Stimulated activated CD4-positive, alpha-beta T cell treated with anti-CD3 and anti-CD28 coated beads, TNF-alpha, amount 100 ng/mL, for 4 hours (primary cell): Measurements from ENCODE around the gene COG4.
"Not testable (repeated sequence)": the region's sequence is repeated elsewhere in the genome, so short reads cannot be mapped to it uniquely, and the experiment has no call there.

Source experiments
- DNase-seq, 3 experiments: peaks; one replicate each; pipeline ENCODE4 v3.0.0-alpha.2; 2020; ENCODE audit warnings: low read depth in 3 of 3

Gene COG4

GRCh38 chr16:70523076-70523742 is at the start of gene COG4:
Gene COG4 (minus strand): TSS chr16:70523554. CDS start chr16:70523543, 11 bp downstream.
- peak; percentile 80 to 87 (median 86) for DNase-seq

- DNase-seq, result no peak
These were observed 49.5 kb upstream of the COG4 start for GRCh38 chr16:70572926-70573270.

- DNase-seq, result no peak
These were observed 48.9 kb upstream of the COG4 start for GRCh38 chr16:70572050-70572925.

GRCh38 chr16:70571623-70572022 is 48.3 kb upstream of the COG4 start:
- DNase-seq, result no peak

- no peak for DNase-seq
These were observed 47.7 kb upstream of the COG4 start for GRCh38 chr16:70570967-70571570.

GRCh38 chr16:70569752-70570151 is 46.4 kb upstream of the COG4 start:
- DNase-seq, result no peak

- DNase-seq, result no peak
These were observed 45.4 kb upstream of the COG4 start for GRCh38 chr16:70568601-70569237.

GRCh38 chr16:70565053-70565452 is 41.7 kb upstream of the COG4 start:
- no peak for DNase-seq

GRCh38 chr16:70563636-70564035 is 40.3 kb upstream of the COG4 start:
- DNase-seq, result no peak

GRCh38 chr16:70561623-70562022 is 38.3 kb upstream of the COG4 start:
- DNase-seq, result no peak

GRCh38 chr16:70556063-70556462 is 32.7 kb upstream of the COG4 start:
- no peak for DNase-seq

GRCh38 chr16:70553645-70554044 is 30.3 kb upstream of the COG4 start:
- no peak for DNase-seq

GRCh38 chr16:70552675-70553074 is 29.3 kb upstream of the COG4 start:
- no peak for DNase-seq

- DNase-seq, result no peak
These were observed 28.4 kb upstream of the COG4 start for GRCh38 chr16:70551788-70552187.

- DNase-seq, result no peak
These were observed 26.7 kb upstream of the COG4 start for GRCh38 chr16:70550082-70550481.

- no peak for DNase-seq
These were observed 25.6 kb upstream of the COG4 start for GRCh38 chr16:70548936-70549335.

- DNase-seq, result no peak
These were observed 21.2 kb upstream of the COG4 start for GRCh38 chr16:70544548-70544947.

- no peak for DNase-seq
These were observed 17.6 kb upstream of the COG4 start for GRCh38 chr16:70540994-70541393.

- DNase-seq, result no peak
These were observed 11.6 kb upstream of the COG4 start for GRCh38 chr16:70534971-70535370.

- not testable (repeated sequence) for DNase-seq
These were observed 6.6 kb upstream of the COG4 start for GRCh38 chr16:70529954-70530353.

- no peak for DNase-seq
These were observed 5.9 kb upstream of the COG4 start for GRCh38 chr16:70529051-70529777.
